ENCODE measurements around the gene CFAP157. TPM values are rescaled to one million over a fixed set of nuclear protein-coding genes. Genes with fewer than 3 reads are reported as not detected.

CFAP157 gene
- total and polyA plus RNA-seq, 2 donors from 2014 or later, result 0.41 to 2.9 TPM

DNA sequence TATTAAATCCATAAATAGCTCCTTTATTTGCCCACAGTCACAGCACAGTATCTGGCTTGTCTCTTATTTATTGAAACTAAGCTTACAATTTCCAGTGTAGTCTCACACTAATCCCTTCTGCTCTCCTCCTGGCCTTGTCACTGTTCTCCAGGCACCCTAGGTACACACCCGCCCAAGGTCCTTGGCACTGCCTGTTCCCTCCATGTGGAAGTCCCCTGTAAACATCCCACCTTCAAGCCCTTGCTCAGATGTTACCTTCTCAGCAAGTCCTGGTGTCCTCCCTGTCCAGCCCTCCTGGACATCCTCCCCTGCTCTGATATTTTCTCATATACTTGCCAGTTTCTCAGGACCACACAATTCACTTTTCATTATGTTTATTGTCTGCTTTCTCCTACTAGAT, 44.2 kb upstream of the CFAP157 start:
- Histone ChIP-seq H3K36me3 (ENCODE audit: control insufficient read depth in 2 of 3, insufficient read depth in 3 of 3, low read length in 3 of 3) (peaks cover 0 to 16% (median 13%) of the 10 kb centered on the region in 3 donors), H3K9ac (ENCODE audit: low read length in 3 of 3) (no peak overlapping the region), H3K9me3 (ENCODE audit: control insufficient read depth in 2 of 3, insufficient read depth in 1 of 3, low read length in 3 of 3) (no peaks in the 10 kb centered on the region), H3K4me3 (ENCODE audit: low read length in 3 of 3) (no peak overlapping the region), H3K4me1 (ENCODE audit: control insufficient read depth in 2 of 3, insufficient read depth in 2 of 3, low read depth in 1 of 3, low read length in 3 of 3) (peaks cover 0 to 2% (median 0%) of the 10 kb centered on the region in 3 donors), H3K27me3 (ENCODE audit: control insufficient read depth, insufficient read depth, low read length) (no peaks in the 10 kb centered on the region), H3K27ac (ENCODE audit: low read depth in 2 of 2, low read length in 2 of 2) (no peak overlapping the region)
- intact Hi-C loops (cut with DNase I), result no loop called here
- TF ChIP-seq, protein P1, sequence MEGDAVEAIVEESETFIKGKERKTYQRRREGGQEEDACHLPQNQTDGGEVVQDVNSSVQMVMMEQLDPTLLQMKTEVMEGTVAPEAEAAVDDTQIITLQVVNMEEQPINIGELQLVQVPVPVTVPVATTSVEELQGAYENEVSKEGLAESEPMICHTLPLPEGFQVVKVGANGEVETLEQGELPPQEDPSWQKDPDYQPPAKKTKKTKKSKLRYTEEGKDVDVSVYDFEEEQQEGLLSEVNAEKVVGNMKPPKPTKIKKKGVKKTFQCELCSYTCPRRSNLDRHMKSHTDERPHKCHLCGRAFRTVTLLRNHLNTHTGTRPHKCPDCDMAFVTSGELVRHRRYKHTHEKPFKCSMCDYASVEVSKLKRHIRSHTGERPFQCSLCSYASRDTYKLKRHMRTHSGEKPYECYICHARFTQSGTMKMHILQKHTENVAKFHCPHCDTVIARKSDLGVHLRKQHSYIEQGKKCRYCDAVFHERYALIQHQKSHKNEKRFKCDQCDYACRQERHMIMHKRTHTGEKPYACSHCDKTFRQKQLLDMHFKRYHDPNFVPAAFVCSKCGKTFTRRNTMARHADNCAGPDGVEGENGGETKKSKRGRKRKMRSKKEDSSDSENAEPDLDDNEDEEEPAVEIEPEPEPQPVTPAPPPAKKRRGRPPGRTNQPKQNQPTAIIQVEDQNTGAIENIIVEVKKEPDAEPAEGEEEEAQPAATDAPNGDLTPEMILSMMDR (IDR thresholded peaks at IDR 0.05; ENCODE audit: borderline replicate concordance, extremely low read depth, insufficient read depth), result no peak
- DNase-seq, result no peak
- no peak for FAIRE-seq

DNA sequence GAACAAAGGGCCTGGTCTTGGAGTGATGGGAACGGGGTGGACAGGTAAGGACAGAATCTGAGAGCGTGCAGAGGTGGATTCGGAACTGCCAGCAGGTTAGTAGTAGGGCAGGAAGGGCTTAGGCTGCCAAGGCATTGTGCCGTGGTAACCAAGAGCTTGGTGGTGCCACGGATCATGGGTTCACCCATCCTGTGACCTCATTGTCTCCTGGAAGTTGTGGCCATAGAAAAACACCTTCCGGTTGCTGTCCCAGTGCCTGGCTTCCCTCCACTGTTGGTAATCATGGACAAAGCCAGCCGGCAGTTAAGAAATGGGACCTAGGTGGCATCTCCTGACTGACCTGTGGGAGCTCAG, 42.5 kb upstream of the CFAP157 start:
- Histone ChIP-seq H3K36me3 (ENCODE audit: control insufficient read depth in 2 of 3, insufficient read depth in 3 of 3, low read length in 3 of 3) (peaks cover 0 to 18% (median 16%) of the 10 kb centered on the region in 3 donors), H3K4me3 (ENCODE audit: low read length in 3 of 3) (no peak overlapping the region), H3K27ac (ENCODE audit: low read depth in 2 of 2, low read length in 2 of 2) (peak overlapping the region in 1 of 2 donors; percentile 47), H3K4me1 (ENCODE audit: control insufficient read depth in 2 of 3, insufficient read depth in 2 of 3, low read depth in 1 of 3, low read length in 3 of 3) (peaks cover 0 to 2% (median 0%) of the 10 kb centered on the region in 3 donors), H3K9me3 (ENCODE audit: control insufficient read depth in 2 of 3, insufficient read depth in 1 of 3, low read length in 3 of 3) (no peaks in the 10 kb centered on the region), H3K9ac (ENCODE audit: low read length in 3 of 3) (no peak overlapping the region), H3K27me3 (ENCODE audit: control insufficient read depth, insufficient read depth, low read length) (no peaks in the 10 kb centered on the region)
- FAIRE-seq, result no peak
- no peak for DNase-seq
- intact Hi-C loops (cut with DNase I), result no loop called here
- TF ChIP-seq, protein P1 (IDR thresholded peaks at IDR 0.05; ENCODE audit: borderline replicate concordance, extremely low read depth, insufficient read depth), result no peak

DNA sequence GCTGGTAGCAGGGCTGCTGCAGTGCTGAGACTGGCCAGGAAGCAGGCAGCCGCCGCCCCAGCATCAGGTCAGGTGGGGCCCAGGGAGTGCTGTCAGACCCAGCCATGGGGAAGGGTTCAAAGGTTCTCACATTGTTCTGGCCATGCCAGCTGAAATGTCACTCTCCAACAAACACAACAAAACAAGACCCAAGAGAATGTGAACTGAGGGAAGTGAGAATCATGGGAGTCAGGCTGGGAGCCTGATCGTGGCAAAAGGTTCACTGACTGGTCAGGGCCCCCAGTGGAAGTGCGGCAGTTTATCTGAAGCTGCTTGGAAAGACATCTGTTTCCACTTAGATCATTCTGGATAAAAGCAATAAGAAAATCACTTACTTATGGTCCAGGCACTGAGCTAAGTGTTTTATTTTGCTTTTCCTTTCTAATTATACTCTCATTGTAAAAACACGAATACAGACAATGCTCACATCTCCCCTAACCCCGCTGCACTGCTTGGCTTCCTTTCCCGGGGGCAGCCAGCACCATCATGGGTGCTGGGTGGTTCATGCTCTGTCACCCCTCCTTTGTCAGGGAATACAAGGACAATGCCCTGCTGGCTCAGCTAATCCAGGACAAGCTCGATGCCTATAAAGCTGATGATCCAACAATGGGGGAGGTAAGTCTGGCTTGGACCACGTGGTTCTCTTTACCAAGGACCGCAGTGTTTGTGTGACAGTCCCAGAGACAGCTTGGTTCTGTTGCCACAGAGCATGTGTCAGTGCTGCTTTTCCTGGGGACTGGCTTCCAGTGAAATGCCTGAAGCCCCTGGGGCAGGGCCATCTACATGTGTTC, 41.9 kb upstream of the CFAP157 start:
- intact Hi-C loops (cut with DNase I), result no loop called here
- peak in 1 of 5 donors; percentile 40 for DNase-seq
- H3K9me3 ChIP-seq (ENCODE audit: control insufficient read depth in 2 of 3, insufficient read depth in 1 of 3, low read length in 3 of 3), result no peaks in the 10 kb centered on the region
- TF ChIP-seq, protein P1 (IDR thresholded peaks at IDR 0.05; ENCODE audit: borderline replicate concordance, extremely low read depth, insufficient read depth), result no peak
- peaks cover 0 to 2% (median 0%) of the 10 kb centered on the region in 3 donors for H3K4me1 ChIP-seq (ENCODE audit: control insufficient read depth in 2 of 3, insufficient read depth in 2 of 3, low read depth in 1 of 3, low read length in 3 of 3)
- H3K9ac ChIP-seq (ENCODE audit: low read length in 3 of 3), result no peak overlapping the region
- H3K27me3 ChIP-seq (ENCODE audit: control insufficient read depth, insufficient read depth, low read length), result no peaks in the 10 kb centered on the region
- no peak overlapping the region for H3K4me3 ChIP-seq (ENCODE audit: low read length in 3 of 3)
- FAIRE-seq, result no peak
- H3K36me3 ChIP-seq (ENCODE audit: control insufficient read depth in 2 of 3, insufficient read depth in 3 of 3, low read length in 3 of 3), result peaks cover 0 to 21% (median 16%) of the 10 kb centered on the region in 3 donors
- peak overlapping the region in 1 of 2 donors; percentile 47 for H3K27ac ChIP-seq (ENCODE audit: low read depth in 2 of 2, low read length in 2 of 2)

Data from kidney (tissue), 14 donors.